ENCODE measurements around the gene SOX21.

Gene SOX21

DNA sequence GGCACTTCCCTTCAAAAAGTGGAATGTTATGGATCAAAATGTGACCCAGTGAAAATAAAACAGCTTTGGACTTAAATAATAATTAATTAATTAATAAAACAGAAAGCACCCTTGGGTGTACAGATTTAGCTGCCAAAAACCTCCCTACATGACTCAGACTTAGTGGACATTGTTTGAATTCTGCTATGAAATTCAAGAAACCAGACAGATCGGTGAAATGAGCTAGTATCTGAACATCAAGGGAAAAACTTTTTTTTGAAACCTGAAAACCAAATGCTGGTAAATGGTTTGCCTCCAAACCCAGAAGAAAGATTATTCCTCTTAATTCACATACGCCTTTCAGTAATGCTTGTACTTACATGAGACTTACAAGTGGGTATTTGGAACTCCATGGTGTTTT, 33.5 kb downstream of the SOX21 start:
- DNase-seq (ENCODE audit: low spot score) = no peak

DNA sequence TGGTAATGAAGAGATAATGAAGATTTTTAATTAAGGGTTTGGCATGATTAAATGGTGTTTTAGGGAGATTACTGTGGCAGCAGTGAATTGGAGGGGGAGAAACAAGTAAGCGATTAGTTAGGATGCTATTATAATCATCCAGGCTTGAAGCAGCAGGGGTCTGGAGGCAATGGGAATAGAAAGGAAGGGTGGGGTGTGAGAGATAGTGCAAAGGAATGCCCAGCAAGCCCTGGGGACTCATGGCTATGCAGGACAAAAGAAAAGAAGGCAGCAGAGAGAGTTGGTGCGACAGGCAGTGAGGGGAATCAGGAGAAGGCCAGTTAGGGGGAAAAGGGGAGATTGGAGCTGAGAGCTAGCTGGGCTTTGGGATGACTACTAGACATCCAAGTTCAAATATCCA, 34.5 kb downstream of the SOX21 start:
- no peak for DNase-seq (ENCODE audit: low spot score)

DNA sequence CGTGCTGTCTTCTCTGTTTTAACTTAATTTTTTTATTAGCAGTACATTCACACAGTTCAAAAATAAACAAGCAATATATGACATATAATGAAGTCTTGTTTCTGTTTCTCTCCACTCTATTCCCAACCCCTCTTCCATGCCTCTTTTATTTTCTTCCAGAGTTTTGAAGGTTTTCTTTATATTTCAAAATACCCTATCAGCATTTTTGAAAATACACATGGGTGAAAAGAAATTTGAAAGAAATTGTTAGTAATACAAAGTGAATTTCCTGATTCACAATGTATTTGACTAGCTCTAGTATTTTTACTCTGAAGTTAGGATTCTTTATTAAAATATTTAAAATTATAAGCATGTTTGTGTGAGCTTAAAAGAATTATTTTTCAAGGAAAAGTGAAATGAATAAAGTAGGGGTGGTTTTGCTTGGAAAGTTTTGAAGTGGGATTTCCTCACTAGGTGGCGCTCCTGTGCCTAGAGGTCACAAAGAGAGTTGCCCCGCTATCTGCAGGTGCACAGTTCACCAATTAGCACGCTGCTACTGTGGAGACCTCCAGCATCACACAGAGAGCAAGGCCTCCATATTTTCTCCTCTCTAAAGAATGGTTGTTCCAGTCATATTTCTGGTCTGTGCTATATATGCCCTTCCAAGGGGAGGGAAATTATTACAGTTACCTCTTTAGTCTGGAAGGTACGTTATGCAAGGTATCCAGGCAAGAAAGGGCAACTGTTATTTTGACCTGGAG, 37.6 kb downstream of the SOX21 start:
- peak; percentile 85 for DNase-seq (ENCODE audit: low spot score)

DNA sequence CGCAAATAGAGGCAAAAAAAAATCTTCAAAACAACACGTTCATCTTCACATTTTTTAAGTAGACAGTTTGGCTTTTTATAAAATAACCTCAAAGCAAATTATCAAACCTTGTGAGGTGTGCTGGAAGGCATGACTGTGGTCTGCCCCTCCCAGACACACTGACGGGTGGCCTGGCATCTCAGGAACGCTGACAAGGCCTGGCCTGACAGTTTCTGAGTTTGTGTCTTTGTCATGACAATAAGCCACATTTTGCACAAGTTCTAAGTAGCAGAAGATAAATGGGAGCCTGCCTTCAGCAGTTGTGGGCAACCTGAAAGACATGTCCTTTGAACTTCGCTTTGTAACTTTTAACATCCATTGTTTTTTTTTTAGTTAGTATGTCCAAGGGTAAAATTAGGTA, 38.5 kb downstream of the SOX21 start:
- DNase-seq (ENCODE audit: low spot score) = no peak

DNA sequence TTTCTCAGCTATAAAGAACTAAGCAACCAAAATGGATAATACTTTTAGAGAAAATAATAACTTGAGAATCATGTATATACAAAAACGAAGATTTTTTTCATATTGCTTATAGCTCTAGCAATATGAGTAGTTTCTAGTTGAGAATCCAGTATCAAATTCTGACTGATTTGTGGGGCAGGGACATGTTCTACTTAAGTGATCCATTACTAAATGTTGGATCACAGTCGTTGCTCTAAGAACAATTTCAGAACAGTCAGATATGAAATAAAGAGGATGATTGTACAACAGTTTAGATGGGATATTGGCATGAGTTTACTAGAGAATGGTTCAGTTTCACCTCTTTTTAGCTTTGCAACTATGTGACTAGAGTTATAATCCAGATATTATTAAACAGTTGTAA, 39.9 kb downstream of the SOX21 start:
- DNase-seq (ENCODE audit: low spot score) = no peak

DNA sequence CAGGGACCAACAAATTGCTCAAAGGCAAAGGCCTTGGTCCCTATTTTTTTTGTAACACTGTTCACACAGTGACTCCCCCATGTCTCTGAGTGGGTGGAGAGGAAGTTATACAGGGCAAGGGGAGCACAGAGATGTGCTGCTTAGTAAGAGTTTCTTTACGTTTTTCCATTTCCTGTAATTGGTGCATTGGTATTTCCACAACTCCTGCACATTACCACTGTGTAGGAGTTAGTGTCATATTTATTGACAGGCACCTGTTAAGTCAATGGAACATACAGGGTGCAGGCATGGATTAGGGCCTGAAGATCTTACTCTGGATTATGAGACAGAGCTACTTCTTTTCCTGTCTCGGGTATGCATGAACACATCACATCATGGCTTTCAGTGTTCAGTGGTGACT, 45.2 kb downstream of the SOX21 start:
- DNase-seq (ENCODE audit: low spot score) = no peak

DNA sequence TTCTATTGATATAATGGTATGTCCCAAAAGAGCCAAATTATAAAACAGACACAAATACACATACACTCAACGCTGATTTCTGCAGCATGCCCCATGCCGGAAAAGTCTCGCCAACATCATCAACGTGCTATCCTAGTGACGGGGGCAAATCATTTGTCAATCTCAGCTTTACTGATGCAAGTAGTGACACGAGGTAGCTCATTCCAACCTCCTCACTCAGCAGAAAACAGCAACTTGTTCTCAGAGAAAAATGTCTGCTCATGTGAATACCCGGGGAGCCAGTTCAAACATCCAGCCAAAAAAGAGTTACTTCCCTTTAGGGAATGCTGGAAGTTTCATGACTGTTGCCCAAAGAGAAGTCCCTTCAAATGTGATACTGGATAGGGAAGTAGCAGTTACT, 46.3 kb downstream of the SOX21 start:
- no peak for DNase-seq (ENCODE audit: low spot score)

DNA sequence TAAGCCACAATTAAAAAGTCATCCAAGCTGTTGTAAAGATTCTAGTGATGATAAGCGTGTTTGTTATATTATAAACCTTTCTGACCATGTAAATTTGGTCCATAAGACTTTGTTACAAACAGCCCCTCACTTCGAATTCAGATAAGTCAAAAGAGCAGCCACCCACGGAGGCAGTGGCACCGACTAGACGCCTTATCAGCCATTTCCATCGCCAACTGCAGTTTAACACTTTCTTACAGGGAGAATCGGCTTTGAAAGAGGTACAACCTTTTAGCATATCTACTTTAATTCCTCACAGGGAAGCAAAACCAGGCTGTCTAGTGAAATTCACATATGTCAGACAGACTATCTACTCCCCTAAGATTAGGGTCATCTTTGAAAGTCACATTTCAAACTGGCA, 47.5 kb downstream of the SOX21 start:
- no peak for DNase-seq (ENCODE audit: low spot score)

DNA sequence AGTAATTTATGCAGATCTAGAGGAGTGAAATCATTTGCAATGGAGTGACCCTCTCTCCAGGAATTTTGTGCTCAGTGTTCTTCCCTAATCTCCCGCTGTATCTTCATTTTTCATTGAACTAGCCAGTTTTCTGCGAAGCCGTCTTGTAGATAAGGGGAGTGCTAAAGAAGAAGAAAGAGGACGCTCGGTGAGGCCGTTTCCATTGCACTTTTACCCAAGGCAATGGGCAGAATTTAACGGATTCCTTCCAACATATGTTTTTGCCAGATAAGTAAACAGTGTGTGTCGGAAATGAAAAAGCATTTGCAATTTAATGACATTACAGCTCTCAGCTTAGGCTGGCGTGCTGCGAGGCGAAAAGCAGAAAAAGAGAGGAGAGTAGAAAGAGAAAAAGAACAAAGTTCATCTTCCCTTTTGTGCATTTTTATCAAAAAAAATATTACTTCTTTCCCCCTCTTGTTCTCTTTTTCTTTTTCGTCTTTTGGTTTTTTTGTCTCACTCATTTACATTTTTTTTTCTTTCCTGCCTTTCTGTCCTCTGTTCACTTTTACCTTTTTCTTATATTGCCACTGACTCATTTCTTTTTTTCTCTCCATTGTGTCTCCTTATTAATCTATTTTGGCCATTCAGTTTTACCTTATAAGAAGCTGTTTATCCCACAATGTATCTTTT, 49.9 kb downstream of the SOX21 start:
- no peak for DNase-seq (ENCODE audit: low spot score)

DNA sequence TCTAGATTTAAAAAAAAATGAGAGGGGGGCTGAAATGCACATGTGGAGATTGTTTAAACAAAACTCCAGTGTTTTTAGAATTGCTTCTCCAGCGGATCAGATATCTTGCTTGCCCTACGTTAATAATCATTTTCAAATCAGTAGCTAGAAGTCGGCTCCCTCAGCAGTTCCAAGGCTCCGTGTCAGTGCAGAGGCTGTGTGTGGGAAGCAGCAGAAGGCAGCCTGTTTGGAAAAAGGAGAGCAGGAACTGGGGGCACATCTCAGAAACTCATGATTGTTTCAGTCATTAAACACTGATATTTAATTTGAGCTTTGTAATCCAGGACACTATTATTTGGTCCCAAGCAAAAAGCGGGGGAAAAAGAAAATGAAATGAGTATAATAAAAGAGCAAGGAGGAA, 50.9 kb downstream of the SOX21 start:
- no peak for DNase-seq (ENCODE audit: low spot score)

DNA sequence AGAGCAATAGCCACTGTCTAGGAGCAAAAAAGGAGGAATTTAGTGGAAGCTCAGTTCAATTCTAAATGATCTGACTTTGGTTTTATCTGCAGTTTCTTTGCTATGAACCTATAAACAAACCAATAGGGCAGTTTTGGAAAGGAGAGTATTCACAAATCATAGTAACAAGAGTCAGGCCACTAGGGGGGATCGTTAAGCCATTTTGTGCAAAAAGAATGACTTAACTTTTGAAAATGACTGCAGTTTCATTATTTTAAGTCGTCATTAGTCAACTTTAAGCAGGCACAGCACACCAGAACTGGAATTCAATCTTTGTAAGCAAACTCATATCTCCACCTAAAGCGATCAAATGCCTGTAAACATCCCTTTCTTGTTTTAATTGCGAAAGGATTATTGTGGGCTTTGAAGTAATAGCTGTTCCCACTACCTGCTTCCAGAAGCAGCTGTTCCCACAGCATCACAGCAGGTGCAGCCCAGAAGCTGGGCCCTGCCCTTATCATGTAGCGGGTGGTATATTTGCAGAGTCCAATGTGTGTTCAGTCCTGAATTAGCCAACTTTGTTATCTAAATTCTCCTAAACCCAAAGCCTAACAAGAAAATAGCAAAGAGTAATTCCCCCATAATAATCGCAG, 51.5 kb downstream of the SOX21 start:
- DNase-seq (ENCODE audit: low spot score) = peak; percentile 70
